C4-2B (cell line): ENCODE data around the gene USP35.

ENCODE experiments used
- H3K27ac ChIP-seq: fragments of 450-650 bp; 2 replicates; pipeline ENCODE4 v1.5.1; 2017
- CTCF ChIP-seq: fragments of 450-650 bp; conservative IDR thresholded peaks from 2 replicates; pipeline ENCODE4 v1.5.1; 2017; ENCODE audit warnings: mild to moderate bottlenecking
- ZFX ChIP-seq: fragments of 450-650 bp; IDR thresholded peaks from 2 replicates; pipeline ENCODE4 v1.6.1; 2017

Gene USP35

DNA sequence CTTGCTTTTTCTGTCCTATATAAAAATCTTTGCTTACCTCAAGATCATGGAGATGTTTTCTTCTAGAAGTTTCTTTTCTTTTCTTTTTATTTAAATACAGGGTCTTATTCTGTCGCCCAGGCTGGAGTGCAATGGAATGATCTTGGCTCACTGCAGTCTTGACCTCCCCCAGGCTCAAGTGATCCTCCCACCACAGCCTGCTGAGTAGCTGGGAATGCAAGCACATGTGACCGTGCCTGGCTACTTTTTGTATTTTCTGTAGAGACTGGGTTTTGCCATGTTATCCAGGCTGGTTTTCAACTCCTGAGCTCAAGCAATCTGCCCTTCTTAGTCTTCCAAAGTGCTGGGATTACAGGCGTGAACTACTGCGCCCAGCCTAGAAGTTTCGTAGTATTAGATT, 45.3 kb downstream of the USP35 start:
- no peak overlapping the region for H3K27ac ChIP-seq
- TF ChIP-seq ZFX (no peak), CTCF (no peak)

- TF ChIP-seq ZFX: no peak
- no peak for TF ChIP-seq CTCF
- H3K27ac ChIP-seq: no peak overlapping the region
Observed at GRCh38 chr11:78237293-78238046, 48.8 kb downstream of the USP35 start.

- no peak overlapping the region for H3K27ac ChIP-seq
Observed at GRCh38 chr11:78239781-78240180, 51.1 kb downstream of the USP35 start.

DNA sequence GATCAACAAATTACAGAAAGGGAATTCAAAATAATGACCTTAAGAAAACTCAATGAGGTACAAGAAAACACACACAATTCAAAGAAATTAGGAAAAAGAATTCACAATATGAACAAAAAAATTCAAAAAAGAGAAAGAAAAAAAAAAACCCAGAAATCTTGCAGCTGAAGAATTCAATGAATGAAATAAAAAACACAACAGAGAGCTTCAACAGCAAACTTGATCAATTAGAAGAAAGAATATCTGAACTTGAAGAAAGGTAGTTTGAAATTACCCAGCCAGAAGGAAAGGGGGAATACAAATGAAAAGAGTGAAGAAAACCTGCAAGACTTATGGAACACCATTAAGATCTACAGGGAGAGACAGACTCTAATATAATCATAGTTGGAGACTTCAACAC, 52.8 kb downstream of the USP35 start:
- TF ChIP-seq CTCF (no peak), ZFX (no peak)
- H3K27ac ChIP-seq: no peak overlapping the region

More at GRCh38 chr11:78239781-78240180, 51.1 kb downstream of the USP35 start:
- TF ChIP-seq ZFX (no peak), CTCF (no peak)

GRCh38 chr11:78244080-78244479, 55.4 kb downstream of the USP35 start:
- TF ChIP-seq ZFX (no peak), CTCF (no peak)
- no peak overlapping the region for H3K27ac ChIP-seq

DNA sequence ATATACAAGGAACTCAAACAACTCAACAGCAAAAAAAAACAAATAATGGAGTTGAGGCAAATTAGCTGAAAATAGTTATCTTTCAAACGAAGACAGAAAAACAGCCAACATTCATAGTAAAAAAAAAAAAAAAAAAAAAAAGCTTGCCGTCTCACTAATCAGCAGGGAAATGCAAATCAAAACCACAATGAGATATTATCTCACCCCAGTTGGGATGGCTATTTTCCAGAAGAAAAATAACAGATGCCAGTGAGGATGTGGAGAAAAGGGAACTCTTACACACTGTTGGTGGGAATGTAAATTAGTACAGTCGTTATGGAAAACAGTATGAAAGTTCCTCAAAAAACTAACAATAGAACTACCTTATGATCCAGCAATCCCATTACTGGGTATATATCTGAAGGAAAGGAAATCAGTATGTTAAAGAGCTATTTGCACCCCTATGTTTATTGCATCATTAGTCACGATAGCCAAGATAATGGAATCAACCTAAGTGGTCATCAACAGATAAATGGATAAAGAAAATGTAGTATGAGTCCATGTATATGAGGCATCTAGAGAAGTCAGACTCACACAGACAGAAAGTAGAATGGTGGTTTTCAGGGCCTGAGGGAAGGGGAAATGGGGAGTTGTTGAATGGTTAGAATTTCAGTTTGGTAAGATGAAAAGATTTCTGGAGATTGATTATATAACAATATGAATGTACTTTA, 56.0 kb downstream of the USP35 start:
- TF ChIP-seq CTCF: no peak
- TF ChIP-seq ZFX: no peak
- H3K27ac ChIP-seq: no peak overlapping the region

DNA sequence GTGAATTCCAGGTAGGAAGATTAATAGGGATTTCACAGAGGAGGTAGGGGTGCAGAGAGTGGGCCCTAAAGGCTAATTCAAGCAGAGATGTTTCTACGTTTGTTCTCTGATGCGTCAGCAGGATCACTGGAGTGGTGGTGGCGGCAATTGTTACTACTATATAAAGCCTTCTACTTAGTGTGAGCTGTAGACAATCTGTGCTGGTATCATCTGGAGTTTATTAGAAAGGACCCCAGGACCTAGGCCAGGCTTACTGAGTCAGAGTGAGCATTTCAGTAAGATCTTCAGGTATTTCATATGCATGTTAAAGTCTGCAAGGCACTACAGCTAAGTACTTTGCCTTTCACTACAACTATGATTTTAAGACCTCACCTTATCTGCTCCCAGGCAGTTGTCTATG, 59.5 kb downstream of the USP35 start:
- no peak for TF ChIP-seq ZFX
- TF ChIP-seq CTCF: no peak

More for the DNA sequence above, 59.5 kb downstream of the USP35 start:
- H3K27ac ChIP-seq: no peak overlapping the region
